ENCODE measurements around the gene UBE2E1.

DNA sequence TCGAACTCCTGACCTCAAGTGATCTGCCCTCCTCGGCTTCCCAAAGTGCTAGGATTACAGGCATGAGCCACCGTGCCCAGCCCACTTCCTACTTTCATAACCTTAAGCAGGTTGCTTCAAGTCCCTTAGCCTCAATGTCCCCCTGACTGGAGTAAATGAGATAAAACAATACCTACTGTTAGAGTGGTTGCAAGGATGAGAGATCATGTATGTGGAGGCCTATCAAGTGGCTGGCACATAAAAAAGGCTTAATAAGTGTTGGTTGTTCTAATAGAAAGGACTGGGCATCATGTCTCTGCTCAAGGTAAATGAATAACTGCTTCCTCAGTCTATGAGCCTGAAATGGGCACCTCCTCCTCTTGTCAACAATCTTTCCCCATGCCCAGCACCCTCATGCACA, 25.9 kb upstream of the UBE2E1 start:
- TF ChIP-seq EZH2 (IDR thresholded peaks at IDR 0.05) (no peak), POLR2AphosphoS5 (IDR thresholded peaks at IDR 0.05; ENCODE audit: borderline replicate concordance, low read depth, low read length) (no peak), FOXP2 (optimal IDR thresholded peaks at IDR 0.05; ENCODE audit: control extremely low read depth, extremely low read length, insufficient read depth) (no peak)
